H9 (cell line): ENCODE data around the gene RSPH4A. TPM values are rescaled to one million over a fixed set of nuclear protein-coding genes. Genes with fewer than 3 reads are reported as not detected.

Source experiments
- DNase-seq: peaks from one replicate; pipeline ENCODE4 v3.0.0-alpha.2; 2017
- H2AFZ ChIP-seq: one replicate; pipeline ENCODE4 v1.6.1; 2013; ENCODE audit warnings: mild to moderate bottlenecking, low read length, control low read depth, moderate library complexity
- H2AK5ac ChIP-seq: 2 replicates; pipeline ENCODE4 v1.6.1; 2013; ENCODE audit warnings: low read length, control low read depth, mixed read lengths; ENCODE audit not compliant: insufficient read length
- H2BK120ac ChIP-seq: one replicate; pipeline ENCODE4 v1.6.1; 2013; ENCODE audit warnings: low read depth, mild to moderate bottlenecking, low read length, control low read depth, inconsistent platforms; ENCODE audit not compliant: poor library complexity, severe bottlenecking
- H2BK12ac ChIP-seq: 2 replicates; pipeline ENCODE4 v1.6.1; 2013; ENCODE audit warnings: low read length, control low read depth, mixed read lengths, low read depth; ENCODE audit not compliant: insufficient read length
- H2BK15ac ChIP-seq: 2 replicates; pipeline ENCODE4 v1.6.1; 2013; ENCODE audit warnings: low read depth, low read length, control low read depth
- H2BK20ac ChIP-seq: one replicate; pipeline ENCODE4 v1.6.1; 2013; ENCODE audit warnings: low read depth, mild to moderate bottlenecking, low read length, control low read depth, inconsistent platforms; ENCODE audit not compliant: poor library complexity, severe bottlenecking
- H2BK5ac ChIP-seq: 2 replicates; pipeline ENCODE4 v1.6.1; 2013; ENCODE audit warnings: low read length, control low read depth, mixed read lengths; ENCODE audit not compliant: insufficient read length
- H3K14ac ChIP-seq: 2 replicates; pipeline ENCODE4 v1.6.1; 2013; ENCODE audit warnings: low read length, control low read depth; ENCODE audit not compliant: insufficient read depth
- H3K18ac ChIP-seq: 2 replicates; pipeline ENCODE4 v1.6.1; 2013; ENCODE audit warnings: low read depth, mild to moderate bottlenecking, mixed read lengths, low read length, control low read depth; ENCODE audit not compliant: insufficient read length
- H3K23ac ChIP-seq: 2 replicates; pipeline ENCODE4 v1.6.1; 2013; ENCODE audit warnings: low read length, control low read depth, mixed read lengths, low read depth; ENCODE audit not compliant: insufficient read length
- H3K23me2 ChIP-seq: 2 replicates; pipeline ENCODE4 v1.6.1; 2013; ENCODE audit warnings: low read depth, mild to moderate bottlenecking, mixed read lengths, low read length, control low read depth; ENCODE audit not compliant: insufficient read length, poor library complexity, severe bottlenecking
- H3K27ac ChIP-seq: 2 replicates; pipeline ENCODE4 v1.5.1; 2013; ENCODE audit warnings: low read length, control low read depth, mixed read lengths, low read depth; ENCODE audit not compliant: insufficient read length
- H3K27me3 ChIP-seq: 2 replicates; pipeline ENCODE4 v1.6.1; 2013; ENCODE audit warnings: low read length, control low read depth, inconsistent platforms; ENCODE audit not compliant: insufficient read depth
- H3K4ac ChIP-seq: 2 replicates; pipeline ENCODE4 v1.6.1; 2013; ENCODE audit warnings: low read depth, mild to moderate bottlenecking, control low read depth, inconsistent platforms, low read length, moderate library complexity
- H3K4me1 ChIP-seq: 2 replicates; pipeline ENCODE4 v1.6.1; 2013; ENCODE audit warnings: low read length, control low read depth, inconsistent platforms; ENCODE audit not compliant: insufficient read depth
- H3K4me2 ChIP-seq: 2 replicates; pipeline ENCODE4 v1.6.1; 2013; ENCODE audit warnings: low read length, control low read depth, mixed read lengths; ENCODE audit not compliant: insufficient read length, insufficient read depth
- H3K56ac ChIP-seq: 2 replicates; pipeline ENCODE4 v1.6.1; 2013; ENCODE audit warnings: low read depth, mild to moderate bottlenecking, mixed read lengths, low read length, control low read depth; ENCODE audit not compliant: insufficient read length
- H3K79me1 ChIP-seq: 2 replicates; pipeline ENCODE4 v1.6.1; 2013; ENCODE audit warnings: low read depth, mild to moderate bottlenecking, moderate library complexity, low read length, control low read depth, inconsistent platforms; ENCODE audit not compliant: insufficient read depth, poor library complexity, severe bottlenecking
- H3K79me2 ChIP-seq: 2 replicates; pipeline ENCODE4 v1.6.1; 2013; ENCODE audit warnings: low read length, control low read depth, inconsistent platforms; ENCODE audit not compliant: insufficient read depth
- H3K9ac ChIP-seq: 2 replicates; pipeline ENCODE4 v1.6.1; 2013; ENCODE audit warnings: low read length, control low read depth, mixed read lengths; ENCODE audit not compliant: insufficient read length; ENCODE audit errors: extremely low read depth
- H3K9me3 ChIP-seq: one replicate; pipeline ENCODE4 v1.6.1; 2013; ENCODE audit warnings: low read depth, low read length, inconsistent platforms; ENCODE audit not compliant: control insufficient read depth
- H3T11ph ChIP-seq: one replicate; pipeline ENCODE4 v1.6.1; 2013; ENCODE audit warnings: mild to moderate bottlenecking, low read length, control low read depth, inconsistent platforms
- H4K20me1 ChIP-seq: one replicate; pipeline ENCODE4 v1.6.1; 2013; ENCODE audit not compliant: control insufficient read depth, insufficient read length, insufficient read depth
- H4K5ac ChIP-seq: 2 replicates; pipeline ENCODE4 v1.6.1; 2013; ENCODE audit warnings: low read depth, mild to moderate bottlenecking, mixed read lengths, low read length, control low read depth; ENCODE audit not compliant: insufficient read length
- H4K8ac ChIP-seq: replicated peaks from 2 replicates; pipeline ENCODE4 v1.6.1; 2013; ENCODE audit warnings: low read length, control low read depth, mixed read lengths, low read depth; ENCODE audit not compliant: insufficient read length
- H4K91ac ChIP-seq: 2 replicates; pipeline ENCODE4 v1.6.1; 2013; ENCODE audit warnings: low read depth, mild to moderate bottlenecking, moderate library complexity, mixed read lengths, low read length, control low read depth; ENCODE audit not compliant: insufficient read length
- H3K27ac Mint-ChIP-seq, 3 experiments: 2 replicates in 2 of 3; 3 replicates in 1 of 3; pipeline ENCODE4 v1.8.0; 2020 to 2021; ENCODE audit warnings: mixed read lengths in 3 of 3, mild to moderate bottlenecking in 1 of 3, moderate library complexity in 1 of 3
- H3K27me3 Mint-ChIP-seq: 2 replicates; pipeline ENCODE4 v1.8.0; 2021; ENCODE audit warnings: low read depth, mild to moderate bottlenecking, moderate library complexity, mixed read lengths
- H3K36me3 Mint-ChIP-seq, 3 experiments: 2 replicates in 2 of 3; 3 replicates in 1 of 3; pipeline ENCODE4 v1.8.0; 2020 to 2021; ENCODE audit warnings: low read depth in 3 of 3, mixed read lengths in 3 of 3; ENCODE audit not compliant: insufficient read depth in 1 of 3
- H3K4me1 Mint-ChIP-seq, 2 experiments: 2 replicates each; pipeline ENCODE4 v1.8.0; 2020; ENCODE audit warnings: mixed read lengths in 2 of 2
- H3K4me3 Mint-ChIP-seq, 2 experiments: 2 replicates in 1 of 2; 3 replicates in 1 of 2; pipeline ENCODE4 v1.8.0; 2020 to 2021; ENCODE audit warnings: mild to moderate bottlenecking in 2 of 2, mixed read lengths in 2 of 2, moderate library complexity in 1 of 2
- H3K9me3 Mint-ChIP-seq, 2 experiments: 2 replicates in 1 of 2; 3 replicates in 1 of 2; pipeline ENCODE4 v1.8.0; 2020; ENCODE audit warnings: mild to moderate bottlenecking in 2 of 2, mixed read lengths in 2 of 2, moderate library complexity in 1 of 2
- CTCF ChIP-seq: fragments of 200-600 bp; sonication (generic); conservative IDR thresholded peaks from 3 replicates; pipeline ENCODE4 v1.8.0; 2021; ENCODE audit warnings: antibody characterized with exemption, mild to moderate bottlenecking
- WGBS: extraction: QIAGEN DNeasy Blood & Tissue Kit; methylation state at CpG from one replicate; pipeline ENCODE4 v1.1.7; 2013; ENCODE audit warnings: missing lambda C conversion rate, low lambda C conversion rate, mixed read lengths; ENCODE audit not compliant: insufficient read length; ENCODE audit errors: extremely low coverage; 5-methylcytosine and 5-hydroxymethylcytosine counted together
- total RNA-seq: library from RNA; stranded (reverse); gene quantifications from 2 replicates; pipeline ENCODE4 v1.2.1, GENCODE V29; 2021

RSPH4A gene
- total RNA-seq, 1 experiment from 2014 or later, result 0.31 TPM

GRCh38 chr6:116577486-116577885 is 38.8 kb upstream of the RSPH4A start:
- H2BK15ac ChIP-seq, result no peak overlapping the region
- H3K56ac ChIP-seq, result no peak overlapping the region
- no peak overlapping the region for H2BK5ac ChIP-seq
- no peak overlapping the region for H2BK20ac ChIP-seq
- H3K4me2 ChIP-seq, result no peak overlapping the region
- H3K27me3 ChIP-seq, result no peaks in the 10 kb centered on the region
- H4K20me1 ChIP-seq, result no peaks in the 10 kb centered on the region
- Mint-ChIP-seq H3K36me3 (peaks cover 0 to 29% (median 0%) of the 10 kb centered on the region in 3 experiments; a peak in 3 of 7 replicates), H3K27me3 (no peaks in the 10 kb centered on the region), H3K27ac (no peak overlapping the region), H3K9me3 (no peaks in the 10 kb centered on the region), H3K4me1 (peaks cover 5% of the 10 kb centered on the region in 2 experiments), H3K4me3 (no peak overlapping the region)
- no peak overlapping the region for H2BK120ac ChIP-seq
- H2AK5ac ChIP-seq, result no peak overlapping the region
- no peak overlapping the region for H3T11ph ChIP-seq
- H3K4me1 ChIP-seq, result peaks cover 2% of the 10 kb centered on the region; the same call in 1 of the 2 replicates
- peaks cover 10% of the 10 kb centered on the region; the same call in 1 of the 2 replicates for H3K79me2 ChIP-seq
- H2AFZ ChIP-seq, result no peak overlapping the region
- H4K8ac ChIP-seq, result no peak overlapping the region
- no peak overlapping the region for H4K91ac ChIP-seq
- H4K5ac ChIP-seq, result no peak overlapping the region
- no peak overlapping the region for H3K18ac ChIP-seq
- H3K9me3 ChIP-seq, result no peaks in the 10 kb centered on the region
- no peak for TF ChIP-seq CTCF
- no peak overlapping the region for H3K14ac ChIP-seq
- DNase-seq, result no peak
- no peak overlapping the region for H2BK12ac ChIP-seq
- H3K79me1 ChIP-seq, result no peaks in the 10 kb centered on the region
- no peak overlapping the region for H3K4ac ChIP-seq
- no peaks in the 10 kb centered on the region for H3K23me2 ChIP-seq
- H3K9ac ChIP-seq, result no peak overlapping the region
- WGBS, result no CpG with 5 or more reads among the region's 5 CpGs
- H3K23ac ChIP-seq, result no peak overlapping the region
- no peak overlapping the region for H3K27ac ChIP-seq
